ENCODE data around the gene CELA3B. TPM values are rescaled to one million over a fixed set of nuclear protein-coding genes. Genes with fewer than 3 reads are reported as not detected.

CELA3B gene
- total and polyA plus RNA-seq, 2 of the 13 experiments (the other 11 are each of a cell fraction or from before 2014, with no cell fraction given): 0.34 TPM; not detected in 1

DNA sequence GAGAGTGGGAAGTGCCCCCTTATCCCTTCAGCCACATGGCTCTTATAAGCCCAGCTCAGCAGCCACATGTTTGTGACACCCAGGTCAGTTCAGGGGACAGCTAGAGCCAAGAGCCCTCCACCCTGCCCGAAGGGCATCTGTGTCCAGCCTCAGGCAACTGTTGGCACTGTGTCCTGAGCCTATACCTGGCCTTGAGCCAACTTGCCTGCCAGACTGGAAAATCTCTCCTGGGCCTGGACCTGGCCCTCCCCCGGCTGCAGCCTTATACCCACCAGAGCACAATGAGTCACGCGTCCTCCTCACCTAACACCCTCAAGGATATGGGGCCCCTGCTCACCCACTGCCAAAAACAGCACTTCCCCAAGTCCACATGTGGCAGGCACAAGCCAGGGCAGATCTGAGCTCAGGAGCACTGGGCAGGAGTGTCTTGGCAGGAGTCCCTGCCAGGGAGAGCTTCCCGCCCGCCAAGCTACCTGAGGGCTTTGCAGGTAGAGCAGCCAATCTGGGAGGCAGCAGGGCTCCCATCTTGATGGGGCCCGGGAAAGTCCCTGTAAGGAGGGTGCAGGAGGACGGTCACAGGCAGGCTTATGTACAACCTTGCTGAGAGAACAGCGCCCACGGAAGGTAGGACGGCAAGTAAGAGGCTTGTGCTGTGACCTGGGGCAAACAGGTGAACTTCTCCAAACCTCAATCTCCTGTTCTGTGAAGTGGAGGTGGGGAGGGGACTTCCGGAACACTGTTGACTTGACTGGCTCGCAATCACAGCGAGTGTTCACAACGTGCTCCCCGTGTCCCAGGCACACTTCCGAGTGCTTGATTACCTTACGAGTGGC, 19.9 kb upstream of the CELA3B start:
- peaks cover 1 to 16% of the 10 kb centered on the region in 2 experiments; a peak in 3 of 5 replicates for H3K27me3 ChIP-seq (ENCODE audit: control insufficient read depth in 1 of 2, insufficient read depth in 2 of 2, low read length in 2 of 2)
- no peak overlapping the region for H2AFZ ChIP-seq (ENCODE audit: low read length)
- no peaks in the 10 kb centered on the region for H3K79me2 ChIP-seq (ENCODE audit: insufficient read depth, low read length)
- BruUV-seq (replicated peaks): no TSS peak
- intact Hi-C loops (cut with micrococcal nuclease; ENCODE audit: unreplicated experiment): no loop called here
- H4K20me1 ChIP-seq (ENCODE audit: insufficient read depth, low read length): no peaks in the 10 kb centered on the region
- no peaks in the 10 kb centered on the region for H3K9me3 ChIP-seq (ENCODE audit: low read length)
- ATAC-seq (peak; percentile 50), DNase-seq (ENCODE audit: low spot score) (no peak), FAIRE-seq (no peak)
- ChIA-PET CTCF (ENCODE audit: low intra/inter-chr PET ratio, low total read pairs) (no interaction called here), POLR2A (interaction anchor here (0.6 to 1.0 kb wide), 2 partner anchors 46 to 94 kb away, joined by 3 read pairs; no protein-coding TSS in a partner anchor)
- in situ Hi-C loops (cut with HindIII; ENCODE audit: extremely low pct_ligation_motif_present, low pct_unique_long_range_greater_than_20kb): loop anchor here (5.0 kb wide), 1 partner anchor 45 kb away; no protein-coding TSS in a partner anchor
- H3K9ac ChIP-seq (ENCODE audit: insufficient read depth, low read depth, low read length): peak overlapping the region; percentile 42; the same call in 1 of the 2 replicates
- peak overlapping the region in 2 of 3 experiments; percentile 21 to 55; a peak in 3 of 6 replicates for H3K4me3 ChIP-seq (replicated peaks in 1 of 3; ENCODE audit: insufficient read depth in 1 of 3, low read depth in 2 of 3, low read length in 3 of 3)
- H3K4me2 ChIP-seq (ENCODE audit: low read depth, low read length): peak overlapping the region; percentile 74
- no peaks in the 10 kb centered on the region for H3K36me3 ChIP-seq (replicated peaks in 1 of 2; ENCODE audit: control insufficient read depth in 1 of 2, insufficient read depth in 2 of 2, low read length in 2 of 2)
- 2% methylated on average over 8 of the region's 18 CpGs for WGBS (ENCODE audit: low lambda C conversion rate)
- H3K4me1 ChIP-seq (ENCODE audit: insufficient read depth, low read length): peaks cover 53% of the 10 kb centered on the region
- no peak overlapping the region for H3K27ac ChIP-seq (ENCODE audit: extremely low read length, insufficient read depth, low read length)
- TF ChIP-seq ZNF816 (CRISPR knock-in tag; IDR thresholded peaks at IDR 0.05; ENCODE audit: borderline replicate concordance) (no peak), GABPB1 (CRISPR knock-in tag; IDR thresholded peaks at IDR 0.05) (peak; percentile 45; the same call in 1 of the 2 replicates), MBD4 (IDR thresholded peaks at IDR 0.05; ENCODE audit: borderline replicate concordance, low read length) (no peak), ZNF749 (CRISPR knock-in tag; IDR thresholded peaks at IDR 0.05; ENCODE audit: borderline replicate concordance) (no peak), ZNF263 (CRISPR knock-in tag; IDR thresholded peaks at IDR 0.05) (peak; percentile 96), ZNF335 (CRISPR knock-in tag; IDR thresholded peaks at IDR 0.05) (no peak), KAT2B (IDR thresholded peaks at IDR 0.05; ENCODE audit: borderline replicate concordance, low read depth, low read length) (no peak), MTF1 (CRISPR knock-in tag; IDR thresholded peaks at IDR 0.05) (no peak), ARID3A (IDR thresholded peaks at IDR 0.05; ENCODE audit: low read depth, low read length) (no peak), ZNF672 (CRISPR knock-in tag; IDR thresholded peaks at IDR 0.05) (no peak), ZNF556 (CRISPR knock-in tag; IDR thresholded peaks at IDR 0.05; ENCODE audit: borderline replicate concordance) (peak; percentile 22; the same call in 1 of the 2 replicates), ZNF292 (CRISPR knock-in tag; IDR thresholded peaks at IDR 0.05; ENCODE audit: borderline replicate concordance, low read depth) (0 out of 2 replicates have a peak, but pooled peaks have one; percentile 14), ADNP (CRISPR knock-in tag; IDR thresholded peaks at IDR 0.05) (no peak), SRSF9 (IDR thresholded peaks at IDR 0.05; ENCODE audit: borderline replicate concordance, insufficient read depth, low read depth, low read length, poor library complexity, severe bottlenecking) (no peak)
- TF ChIP-seq, protein P1, sequence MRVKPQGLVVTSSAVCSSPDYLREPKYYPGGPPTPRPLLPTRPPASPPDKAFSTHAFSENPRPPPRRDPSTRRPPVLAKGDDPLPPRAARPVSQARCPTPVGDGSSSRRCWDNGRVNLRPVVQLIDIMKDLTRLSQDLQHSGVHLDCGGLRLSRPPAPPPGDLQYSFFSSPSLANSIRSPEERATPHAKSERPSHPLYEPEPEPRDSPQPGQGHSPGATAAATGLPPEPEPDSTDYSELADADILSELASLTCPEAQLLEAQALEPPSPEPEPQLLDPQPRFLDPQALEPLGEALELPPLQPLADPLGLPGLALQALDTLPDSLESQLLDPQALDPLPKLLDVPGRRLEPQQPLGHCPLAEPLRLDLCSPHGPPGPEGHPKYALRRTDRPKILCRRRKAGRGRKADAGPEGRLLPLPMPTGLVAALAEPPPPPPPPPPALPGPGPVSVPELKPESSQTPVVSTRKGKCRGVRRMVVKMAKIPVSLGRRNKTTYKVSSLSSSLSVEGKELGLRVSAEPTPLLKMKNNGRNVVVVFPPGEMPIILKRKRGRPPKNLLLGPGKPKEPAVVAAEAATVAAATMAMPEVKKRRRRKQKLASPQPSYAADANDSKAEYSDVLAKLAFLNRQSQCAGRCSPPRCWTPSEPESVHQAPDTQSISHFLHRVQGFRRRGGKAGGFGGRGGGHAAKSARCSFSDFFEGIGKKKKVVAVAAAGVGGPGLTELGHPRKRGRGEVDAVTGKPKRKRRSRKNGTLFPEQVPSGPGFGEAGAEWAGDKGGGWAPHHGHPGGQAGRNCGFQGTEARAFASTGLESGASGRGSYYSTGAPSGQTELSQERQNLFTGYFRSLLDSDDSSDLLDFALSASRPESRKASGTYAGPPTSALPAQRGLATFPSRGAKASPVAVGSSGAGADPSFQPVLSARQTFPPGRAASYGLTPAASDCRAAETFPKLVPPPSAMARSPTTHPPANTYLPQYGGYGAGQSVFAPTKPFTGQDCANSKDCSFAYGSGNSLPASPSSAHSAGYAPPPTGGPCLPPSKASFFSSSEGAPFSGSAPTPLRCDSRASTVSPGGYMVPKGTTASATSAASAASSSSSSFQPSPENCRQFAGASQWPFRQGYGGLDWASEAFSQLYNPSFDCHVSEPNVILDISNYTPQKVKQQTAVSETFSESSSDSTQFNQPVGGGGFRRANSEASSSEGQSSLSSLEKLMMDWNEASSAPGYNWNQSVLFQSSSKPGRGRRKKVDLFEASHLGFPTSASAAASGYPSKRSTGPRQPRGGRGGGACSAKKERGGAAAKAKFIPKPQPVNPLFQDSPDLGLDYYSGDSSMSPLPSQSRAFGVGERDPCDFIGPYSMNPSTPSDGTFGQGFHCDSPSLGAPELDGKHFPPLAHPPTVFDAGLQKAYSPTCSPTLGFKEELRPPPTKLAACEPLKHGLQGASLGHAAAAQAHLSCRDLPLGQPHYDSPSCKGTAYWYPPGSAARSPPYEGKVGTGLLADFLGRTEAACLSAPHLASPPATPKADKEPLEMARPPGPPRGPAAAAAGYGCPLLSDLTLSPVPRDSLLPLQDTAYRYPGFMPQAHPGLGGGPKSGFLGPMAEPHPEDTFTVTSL (CRISPR knock-in tag; IDR thresholded peaks at IDR 0.05; ENCODE audit: borderline replicate concordance): no peak

Data from HepG2 (cell line).